ENCODE measurements around the gene NAA50. TPM values are rescaled to one million over a fixed set of nuclear protein-coding genes. Genes with fewer than 3 reads are reported as not detected.
A peak's percentile ranks its signal among the peaks of the same experiment; 100 is the strongest.

The NAA50 gene
- total and polyA plus RNA-seq, 2 of the 13 experiments (the other 11 are each of a cell fraction or from before 2014, with no cell fraction given): 30.2 to 233 TPM

DNA sequence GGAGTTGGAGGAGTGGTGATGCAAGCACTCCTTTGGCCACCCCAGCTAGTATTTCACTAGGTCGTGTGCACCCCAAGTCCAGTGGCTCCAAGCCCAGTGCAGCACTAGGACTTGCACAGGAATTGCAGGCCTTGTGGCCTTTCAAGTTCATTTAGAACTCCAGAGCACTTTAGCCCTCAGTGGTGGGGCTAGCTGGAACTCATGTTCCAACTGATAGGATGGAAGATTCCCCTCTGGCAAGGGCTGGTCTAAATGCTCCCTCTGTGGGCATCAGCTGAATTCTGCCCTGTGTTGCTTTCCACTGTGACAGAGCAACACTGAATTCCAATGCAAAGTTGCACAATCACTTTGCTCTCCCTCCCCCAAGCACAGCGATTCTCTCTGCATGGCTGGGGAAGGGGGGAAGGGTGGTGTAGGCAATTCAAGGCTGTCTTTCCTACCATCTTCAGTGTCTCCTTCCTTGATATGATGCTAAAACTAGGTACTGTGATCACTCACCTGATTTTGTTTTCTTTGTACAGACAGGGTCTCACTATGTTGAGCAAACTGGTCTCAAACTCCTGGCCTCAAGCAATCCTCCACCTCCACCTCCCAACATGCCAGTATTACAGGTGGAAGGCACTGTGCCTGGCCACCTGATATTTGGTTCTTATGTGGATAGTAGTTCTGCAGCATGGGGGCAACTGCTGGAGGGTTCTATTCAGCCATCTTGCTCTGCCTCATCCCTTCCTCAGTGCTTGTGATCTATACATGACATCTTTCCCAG, 59.9 kb downstream of the NAA50 start (continued):
- TF ChIP-seq REPIN1 (CRISPR knock-in tag; IDR thresholded peaks at IDR 0.05; ENCODE audit: borderline replicate concordance, low read depth) (no peak), HMG20A (CRISPR knock-in tag; IDR thresholded peaks at IDR 0.05; ENCODE audit: borderline replicate concordance) (peak; percentile 62; the same call in 1 of the 2 replicates), ZNF550 (CRISPR knock-in tag; IDR thresholded peaks at IDR 0.05; ENCODE audit: borderline replicate concordance) (no peak), ZNF792 (CRISPR knock-in tag; IDR thresholded peaks at IDR 0.05) (peak; percentile 45; the same call in 1 of the 2 replicates), ZNF224 (CRISPR knock-in tag; IDR thresholded peaks at IDR 0.05) (no peak), BCL6 (CRISPR knock-in tag; IDR thresholded peaks at IDR 0.05) (peak; percentile 39; the same call in 1 of the 2 replicates), CEBPG (CRISPR knock-in tag; IDR thresholded peaks at IDR 0.05) (peak; percentile 100), ZNF230 (CRISPR knock-in tag; IDR thresholded peaks at IDR 0.05) (no peak), MEIS1 (CRISPR knock-in tag; IDR thresholded peaks at IDR 0.05; ENCODE audit: borderline replicate concordance) (no peak; the same call in 1 of the 2 replicates), TOPORS (CRISPR knock-in tag; IDR thresholded peaks at IDR 0.05) (no peak), NR2F1 (CRISPR knock-in tag; IDR thresholded peaks at IDR 0.05) (no peak), NFE2L2 (IDR thresholded peaks at IDR 0.05; ENCODE audit: low read length) (no peak), WIZ (CRISPR knock-in tag; IDR thresholded peaks at IDR 0.05) (no peak), MLLT10 (CRISPR knock-in tag; IDR thresholded peaks at IDR 0.05) (no peak), KLF15 (CRISPR knock-in tag; IDR thresholded peaks at IDR 0.05; ENCODE audit: borderline replicate concordance) (no peak)
- TF ChIP-seq, protein P1, sequence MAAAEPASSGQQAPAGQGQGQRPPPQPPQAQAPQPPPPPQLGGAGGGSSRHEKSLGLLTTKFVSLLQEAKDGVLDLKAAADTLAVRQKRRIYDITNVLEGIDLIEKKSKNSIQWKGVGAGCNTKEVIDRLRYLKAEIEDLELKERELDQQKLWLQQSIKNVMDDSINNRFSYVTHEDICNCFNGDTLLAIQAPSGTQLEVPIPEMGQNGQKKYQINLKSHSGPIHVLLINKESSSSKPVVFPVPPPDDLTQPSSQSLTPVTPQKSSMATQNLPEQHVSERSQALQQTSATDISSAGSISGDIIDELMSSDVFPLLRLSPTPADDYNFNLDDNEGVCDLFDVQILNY (CRISPR knock-in tag; conservative IDR thresholded peaks at IDR 0.05): no peak
- TF ChIP-seq, protein P2, sequence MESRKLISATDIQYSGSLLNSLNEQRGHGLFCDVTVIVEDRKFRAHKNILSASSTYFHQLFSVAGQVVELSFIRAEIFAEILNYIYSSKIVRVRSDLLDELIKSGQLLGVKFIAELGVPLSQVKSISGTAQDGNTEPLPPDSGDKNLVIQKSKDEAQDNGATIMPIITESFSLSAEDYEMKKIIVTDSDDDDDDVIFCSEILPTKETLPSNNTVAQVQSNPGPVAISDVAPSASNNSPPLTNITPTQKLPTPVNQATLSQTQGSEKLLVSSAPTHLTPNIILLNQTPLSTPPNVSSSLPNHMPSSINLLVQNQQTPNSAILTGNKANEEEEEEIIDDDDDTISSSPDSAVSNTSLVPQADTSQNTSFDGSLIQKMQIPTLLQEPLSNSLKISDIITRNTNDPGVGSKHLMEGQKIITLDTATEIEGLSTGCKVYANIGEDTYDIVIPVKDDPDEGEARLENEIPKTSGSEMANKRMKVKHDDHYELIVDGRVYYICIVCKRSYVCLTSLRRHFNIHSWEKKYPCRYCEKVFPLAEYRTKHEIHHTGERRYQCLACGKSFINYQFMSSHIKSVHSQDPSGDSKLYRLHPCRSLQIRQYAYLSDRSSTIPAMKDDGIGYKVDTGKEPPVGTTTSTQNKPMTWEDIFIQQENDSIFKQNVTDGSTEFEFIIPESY (CRISPR knock-in tag; IDR thresholded peaks at IDR 0.05): no peak

Measured in HepG2 (cell line).